Gastroesophageal sphincter (tissue), 3 donors: ENCODE measurements around the gene NDUFA9.

ENCODE experiments used
- EP300 ChIP-seq: sonication (generic); formaldehyde crosslinking; IDR thresholded peaks from one replicate; pipeline ENCODE4 v1.6.1; 2017; ENCODE audit warnings: antibody characterized with exemption, mild to moderate bottlenecking
- POLR2A ChIP-seq, 2 donors: fragments of 450-650 bp; IDR thresholded peaks; one replicate each; pipeline ENCODE4 v1.6.1; 2017; ENCODE audit warnings: antibody characterized with exemption in 2 of 2, mild to moderate bottlenecking in 2 of 2, moderate library complexity in 1 of 2
- TF ChIP-seq, protein P1 (sequence below), 4 experiments: fragments of 200-600 bp in 2 of 4; fragments of 450-650 bp in 2 of 4; sonication (generic) in 1 of 4; IDR thresholded peaks; one replicate each; pipeline ENCODE4 v1.5.1; 2017 to 2019; ENCODE audit warnings: antibody characterized with exemption in 4 of 4, mild to moderate bottlenecking in 2 of 4, moderate library complexity in 2 of 4

DNA sequence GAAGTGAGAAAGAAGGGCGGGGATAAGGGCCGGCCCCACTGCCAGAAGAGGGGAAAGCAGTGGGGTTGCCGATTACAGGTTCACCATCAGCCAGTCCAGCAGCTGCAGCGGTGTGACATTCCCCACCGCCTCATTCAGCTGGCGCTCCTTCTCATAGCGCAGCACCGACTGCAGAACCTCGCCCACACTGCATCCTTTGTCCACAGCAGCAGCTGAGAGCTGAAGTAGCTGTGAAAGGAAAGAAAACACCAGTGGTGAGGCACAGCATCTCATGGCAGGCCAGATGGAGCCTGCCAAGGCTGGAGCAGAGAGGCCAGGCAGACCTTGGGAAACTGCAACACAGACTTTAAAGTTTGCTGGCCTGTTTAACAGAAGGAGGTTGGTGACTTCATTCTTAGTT is 33.2 kb upstream of the NDUFA9 start:
- TF ChIP-seq POLR2A (IDR thresholded peaks at IDR 0.05), result no peak
- TF ChIP-seq, protein P1, sequence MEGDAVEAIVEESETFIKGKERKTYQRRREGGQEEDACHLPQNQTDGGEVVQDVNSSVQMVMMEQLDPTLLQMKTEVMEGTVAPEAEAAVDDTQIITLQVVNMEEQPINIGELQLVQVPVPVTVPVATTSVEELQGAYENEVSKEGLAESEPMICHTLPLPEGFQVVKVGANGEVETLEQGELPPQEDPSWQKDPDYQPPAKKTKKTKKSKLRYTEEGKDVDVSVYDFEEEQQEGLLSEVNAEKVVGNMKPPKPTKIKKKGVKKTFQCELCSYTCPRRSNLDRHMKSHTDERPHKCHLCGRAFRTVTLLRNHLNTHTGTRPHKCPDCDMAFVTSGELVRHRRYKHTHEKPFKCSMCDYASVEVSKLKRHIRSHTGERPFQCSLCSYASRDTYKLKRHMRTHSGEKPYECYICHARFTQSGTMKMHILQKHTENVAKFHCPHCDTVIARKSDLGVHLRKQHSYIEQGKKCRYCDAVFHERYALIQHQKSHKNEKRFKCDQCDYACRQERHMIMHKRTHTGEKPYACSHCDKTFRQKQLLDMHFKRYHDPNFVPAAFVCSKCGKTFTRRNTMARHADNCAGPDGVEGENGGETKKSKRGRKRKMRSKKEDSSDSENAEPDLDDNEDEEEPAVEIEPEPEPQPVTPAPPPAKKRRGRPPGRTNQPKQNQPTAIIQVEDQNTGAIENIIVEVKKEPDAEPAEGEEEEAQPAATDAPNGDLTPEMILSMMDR (IDR thresholded peaks at IDR 0.05), result no peak
- TF ChIP-seq EP300, result no peak
